Esophagus (tissue), 2 donors: ENCODE results near the gene TMEM181. TPM values are rescaled to one million over a fixed set of nuclear protein-coding genes. Genes with fewer than 3 reads are reported as not detected.
A peak's percentile ranks its signal among the peaks of the same experiment; 100 is the strongest.
"Not testable (repeated sequence)": the region's sequence is repeated elsewhere in the genome, so short reads cannot be mapped to it uniquely, and the experiment has no call there.

ENCODE experiments used
- H3K27ac ChIP-seq, 2 donors: one replicate each; pipeline ENCODE4 v1.5.1; 2013; ENCODE audit warnings: low read depth in 2 of 2, mild to moderate bottlenecking in 2 of 2, inconsistent platforms in 1 of 2, low read length in 1 of 2, moderate library complexity in 1 of 2
- H3K27me3 ChIP-seq, 2 donors: one replicate each; pipeline ENCODE4 v1.6.1; 2013; ENCODE audit warnings: low read length in 2 of 2, control low read depth in 1 of 2, mild to moderate bottlenecking in 1 of 2; ENCODE audit not compliant: insufficient read depth in 2 of 2, control insufficient read depth in 1 of 2
- H3K36me3 ChIP-seq, 2 donors: one replicate each; pipeline ENCODE4 v1.6.1; 2013; ENCODE audit warnings: low read length in 1 of 2; ENCODE audit not compliant: control insufficient read depth in 2 of 2, insufficient read depth in 2 of 2
- H3K4me1 ChIP-seq, 2 donors: one replicate each; pipeline ENCODE4 v1.6.1; 2013; ENCODE audit warnings: low read length in 1 of 2; ENCODE audit not compliant: control insufficient read depth in 2 of 2, insufficient read depth in 2 of 2
- H3K4me3 ChIP-seq, 2 donors: one replicate each; pipeline ENCODE4 v1.5.1; 2013; ENCODE audit warnings: low read length in 2 of 2, mild to moderate bottlenecking in 2 of 2, low read depth in 1 of 2, moderate library complexity in 1 of 2
- H3K9me3 ChIP-seq, 2 donors: one replicate each; pipeline ENCODE4 v1.6.1; 2013; ENCODE audit warnings: mild to moderate bottlenecking in 2 of 2, low read depth in 1 of 2, low read length in 1 of 2, moderate library complexity in 1 of 2; ENCODE audit not compliant: control insufficient read depth in 2 of 2, insufficient read depth in 1 of 2
- WGBS, 2 donors: extraction: QIAGEN DNeasy Blood & Tissue Kit; methylation state at CpG; one replicate each; pipeline ENCODE4 v1.1.7; 2013; 5-methylcytosine and 5-hydroxymethylcytosine counted together
- polyA plus RNA-seq, 2 donors: library from polyadenylated mRNA; stranded (reverse); fragments of 200-250 nt; gene quantifications; one replicate each; pipeline ENCODE4 v1.2.3, GENCODE V29; 2013
- donor health status: healthy with polysubstance abuse.
- donor health status: Bipolar disorder and iron deficiency.

TMEM181 gene
- polyA plus RNA-seq, 2 donors = 7.9 to 9.3 TPM

DNA sequence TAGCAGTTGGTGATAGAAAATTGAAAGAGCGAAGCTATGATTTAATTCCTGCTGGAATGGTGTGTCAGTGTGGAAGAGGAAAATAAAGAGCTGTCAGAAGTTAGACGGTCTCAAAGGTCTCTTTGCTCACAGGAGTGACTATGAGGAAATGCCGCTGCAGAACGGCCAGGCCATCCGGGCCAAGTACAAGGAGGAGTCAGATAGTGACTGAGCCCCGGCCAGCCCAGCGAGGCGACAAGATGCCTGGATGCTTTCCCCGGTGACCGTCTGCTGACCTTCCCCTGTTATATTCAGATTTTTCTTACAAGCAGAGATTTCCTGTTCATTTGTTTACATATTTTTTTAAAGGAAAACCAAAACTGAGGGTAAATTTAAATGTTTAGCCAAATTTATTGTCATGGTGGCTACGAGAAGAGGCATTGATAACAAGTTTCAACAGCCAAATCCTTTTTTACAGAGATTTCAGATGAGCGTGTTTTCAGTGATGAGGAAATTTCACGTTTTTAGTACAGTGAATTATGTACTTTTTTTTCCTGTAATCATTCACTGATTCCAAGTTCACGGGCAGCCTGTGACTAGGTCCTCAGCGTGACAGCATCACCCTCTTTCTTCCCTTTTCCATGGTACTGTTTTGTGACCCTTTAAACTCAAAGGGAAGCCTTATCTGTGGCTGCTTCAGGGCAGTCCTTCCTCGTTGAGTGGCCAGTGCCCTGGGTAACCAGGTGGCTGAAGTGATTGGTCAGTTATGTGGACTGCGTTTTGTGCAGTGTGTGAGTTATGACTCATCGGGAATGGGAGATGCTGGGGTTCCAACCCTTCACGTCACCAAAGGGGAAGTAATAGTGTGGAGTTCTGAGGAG is 72.0 kb downstream of the TMEM181 start:
- H3K27ac ChIP-seq = peak overlapping the region; percentile 74 to 80
- peak overlapping the region in 1 of 2 donors; percentile 4 for H3K4me3 ChIP-seq
- H3K36me3 ChIP-seq = peaks cover 0 to 21% of the 10 kb centered on the region in 2 donors
- peaks cover 0 to 8% of the 10 kb centered on the region in 2 donors for H3K4me1 ChIP-seq
- no peaks in the 10 kb centered on the region for H3K27me3 ChIP-seq
- 41 to 44% methylated on average over 19 of the region's 19 CpGs for WGBS, 2 donors
- H3K9me3 ChIP-seq = no peaks in the 10 kb centered on the region

DNA sequence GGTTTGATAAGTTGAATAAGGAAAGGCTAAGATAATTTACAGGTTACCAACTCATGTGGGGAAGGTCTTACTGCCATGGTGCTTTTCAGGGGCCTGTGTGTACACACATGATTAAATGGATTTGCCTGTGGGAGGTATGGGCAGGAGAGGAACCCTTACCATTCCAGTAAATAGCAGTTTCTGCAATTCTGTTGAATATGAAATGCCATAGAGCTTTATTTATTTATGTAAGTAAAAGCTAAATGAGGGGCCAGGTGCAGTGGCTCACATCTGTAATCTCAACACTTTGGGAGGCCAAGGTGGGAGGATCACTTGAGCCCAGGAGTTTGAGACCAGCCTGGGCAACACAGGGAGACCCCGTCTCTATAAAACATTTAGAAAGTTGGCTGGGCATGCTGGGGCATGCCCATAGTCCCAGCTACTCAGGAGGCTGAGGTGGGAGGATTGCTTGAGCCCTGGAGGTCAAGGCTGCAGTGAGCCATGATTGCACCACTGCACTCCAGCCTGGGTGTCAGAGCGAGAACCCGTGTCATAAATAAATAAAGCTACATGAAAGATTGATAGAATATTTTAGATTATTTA is 72.7 kb downstream of the TMEM181 start:
- not testable (repeated sequence) for H3K4me1 ChIP-seq, H3K9me3 ChIP-seq, H3K4me3 ChIP-seq, H3K27me3 ChIP-seq
- peaks cover 0 to 19% of the 10 kb centered on the region in 2 donors for H3K36me3 ChIP-seq
- H3K27ac ChIP-seq = peak overlapping the region; percentile 40 to 59
- 85 to 90% methylated on average over 3 of the region's 3 CpGs for WGBS, 2 donors

DNA sequence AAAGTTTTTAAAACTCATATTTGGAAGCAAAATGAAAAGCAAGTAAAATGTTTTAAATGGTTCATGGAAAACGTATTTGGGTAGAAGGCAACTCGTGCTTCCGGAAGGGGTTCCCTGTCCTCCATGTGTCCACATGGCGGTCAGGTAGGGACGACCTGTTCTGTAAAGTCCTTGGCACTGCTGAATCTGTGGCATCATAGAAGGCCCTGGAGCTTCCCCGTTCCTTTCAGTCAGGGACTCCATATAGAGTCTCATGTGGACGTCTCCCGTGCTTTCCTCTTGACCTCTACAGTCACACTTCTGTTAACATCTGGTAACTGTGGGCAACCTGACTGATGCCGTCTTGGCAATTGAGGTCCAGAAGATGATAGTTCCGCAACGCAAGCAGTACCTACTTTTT is 73.2 kb downstream of the TMEM181 start:
- no peak overlapping the region for H3K27ac ChIP-seq
- H3K4me3 ChIP-seq = no peak overlapping the region
- peaks cover 0 to 8% of the 10 kb centered on the region in 2 donors for H3K4me1 ChIP-seq
- 86 to 95% methylated on average over 11 of the region's 11 CpGs for WGBS, 2 donors
- H3K36me3 ChIP-seq = peaks cover 0 to 17% of the 10 kb centered on the region in 2 donors
- H3K9me3 ChIP-seq = no peaks in the 10 kb centered on the region
- H3K27me3 ChIP-seq = no peaks in the 10 kb centered on the region

DNA sequence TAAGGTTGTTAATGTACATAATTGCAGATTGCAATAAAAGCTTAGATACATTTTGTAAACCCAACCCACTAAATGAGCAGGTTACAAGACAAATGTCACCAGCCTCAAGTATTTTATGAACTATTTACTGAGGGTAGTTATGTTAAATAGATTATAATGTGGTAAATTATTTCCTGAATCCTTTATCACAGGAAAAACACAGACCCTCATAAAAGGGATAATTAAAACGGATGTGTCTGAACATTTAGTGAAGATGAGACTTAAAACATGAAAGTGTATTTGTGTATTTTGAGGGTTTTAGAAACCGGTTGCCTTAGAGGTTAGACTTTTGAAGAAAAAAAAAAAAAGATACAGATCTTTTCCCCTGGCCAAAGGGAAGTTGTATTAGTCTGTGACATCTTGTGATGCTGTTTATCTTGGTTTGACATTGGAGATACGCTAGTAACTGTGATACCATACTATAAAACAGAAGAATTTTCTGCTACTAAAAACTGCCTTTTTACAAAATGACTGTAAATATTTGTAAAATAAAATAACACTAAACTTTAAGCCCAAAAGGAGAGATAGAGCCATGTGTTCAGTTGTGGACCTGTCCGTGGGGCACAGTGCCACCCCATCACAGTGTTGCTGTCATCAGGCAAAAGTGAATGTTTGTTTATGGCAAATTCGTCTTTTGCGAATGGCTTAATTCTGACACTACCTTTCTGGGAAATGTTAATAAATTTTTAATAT is 75.0 kb downstream of the TMEM181 start:
- Histone ChIP-seq H3K27me3 (no peaks in the 10 kb centered on the region), H3K36me3 (peaks cover 0 to 11% of the 10 kb centered on the region in 2 donors), H3K9me3 (no peaks in the 10 kb centered on the region), H3K27ac (no peak overlapping the region), H3K4me1 (peaks cover 0 to 6% of the 10 kb centered on the region in 2 donors), H3K4me3 (no peak overlapping the region)
- 73 to 76% methylated on average over 6 of the region's 6 CpGs for WGBS, 2 donors

DNA sequence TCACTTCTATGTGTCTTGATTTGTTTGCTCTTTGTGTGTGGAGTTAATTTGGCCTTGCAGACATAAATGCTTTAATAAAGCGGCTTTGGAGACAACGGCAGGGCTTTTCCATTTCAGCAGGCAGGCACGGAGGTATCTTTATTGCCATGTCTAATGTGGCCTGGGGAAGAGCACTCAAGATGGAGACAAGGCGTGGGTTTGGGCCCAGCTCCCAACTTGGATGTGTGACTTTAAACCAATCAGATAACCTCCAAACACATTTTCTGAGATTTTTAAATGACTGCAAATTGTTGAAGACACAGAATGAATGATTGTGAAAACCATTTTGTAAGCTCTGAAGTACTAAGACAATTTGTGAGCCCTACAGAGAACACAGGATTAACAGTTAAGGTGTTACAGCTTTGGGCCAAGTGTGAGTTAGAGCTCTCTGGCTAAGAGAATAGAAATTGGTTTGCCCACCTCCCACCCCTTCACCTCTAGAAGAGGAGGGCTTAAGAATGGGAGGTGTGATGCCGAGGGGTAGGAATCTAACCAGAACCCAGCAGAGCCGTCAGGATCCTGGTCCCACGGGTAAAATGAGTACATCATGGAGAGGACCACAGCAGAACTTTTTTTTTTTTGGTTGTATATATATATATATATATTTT is 75.7 kb downstream of the TMEM181 start:
- 87 to 88% methylated on average over 7 of the region's 7 CpGs for WGBS, 2 donors
- Histone ChIP-seq H3K36me3 (peaks cover 0 to 14% of the 10 kb centered on the region in 2 donors), H3K9me3 (no peaks in the 10 kb centered on the region), H3K27me3 (no peaks in the 10 kb centered on the region), H3K4me3 (no peak overlapping the region), H3K4me1 (peaks cover 0 to 6% of the 10 kb centered on the region in 2 donors), H3K27ac (no peak overlapping the region)

DNA sequence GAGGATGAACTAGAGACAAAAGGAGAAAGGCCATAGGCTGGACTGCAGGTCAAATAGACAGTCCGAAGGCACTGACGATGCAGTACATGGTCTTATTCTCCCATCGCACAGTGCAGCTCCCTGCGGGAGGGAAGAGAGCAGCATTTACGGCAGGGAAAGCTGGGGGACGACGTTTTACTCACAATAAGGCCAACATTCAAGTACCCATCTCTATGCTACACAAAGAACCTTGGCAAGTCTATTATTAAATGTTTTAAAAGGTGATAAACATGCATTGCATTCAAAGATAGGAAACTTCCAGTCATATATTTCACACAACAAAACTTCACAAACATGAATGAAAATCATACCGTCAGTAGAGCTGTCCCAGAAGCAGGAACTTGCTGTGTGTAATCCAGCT is 76.9 kb downstream of the TMEM181 start:
- H3K4me3 ChIP-seq = no peak overlapping the region
- H3K27ac ChIP-seq = no peak overlapping the region
- H3K27me3 ChIP-seq = no peaks in the 10 kb centered on the region
- no peaks in the 10 kb centered on the region for H3K9me3 ChIP-seq
- H3K36me3 ChIP-seq = peaks cover 0 to 16% of the 10 kb centered on the region in 2 donors
- 92 to 94% methylated on average over 8 of the region's 8 CpGs for WGBS, 2 donors
- no peaks in the 10 kb centered on the region for H3K4me1 ChIP-seq

DNA sequence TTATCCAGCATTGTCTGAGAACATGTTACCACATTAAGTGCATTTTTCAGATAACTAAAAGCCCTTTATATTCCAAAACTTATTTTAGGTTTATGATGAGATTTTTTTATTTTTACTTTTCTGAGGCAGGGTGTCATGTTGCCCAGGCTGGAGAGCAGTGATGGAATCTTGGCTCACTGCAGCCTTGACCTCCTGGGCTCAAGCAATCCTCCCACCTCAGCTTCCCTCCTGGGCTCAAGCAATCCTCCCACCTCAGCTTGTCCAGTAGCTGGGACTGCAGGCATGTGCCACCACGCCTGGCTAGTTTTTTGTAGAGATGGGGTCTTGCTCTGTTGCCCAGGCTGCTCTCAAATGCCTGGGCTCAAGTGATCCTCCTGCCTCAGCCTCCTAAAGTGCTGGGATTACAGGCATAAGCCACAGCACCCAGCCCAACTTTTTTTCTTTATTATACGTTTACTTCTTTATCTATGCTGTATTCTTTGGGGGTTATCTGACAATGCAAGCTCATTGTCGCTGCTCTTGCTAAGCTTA is 78.5 kb downstream of the TMEM181 start:
- Histone ChIP-seq H3K27me3 (no peaks in the 10 kb centered on the region), H3K36me3 (peaks cover 0 to 16% of the 10 kb centered on the region in 2 donors), H3K9me3 (no peaks in the 10 kb centered on the region), H3K27ac (no peak overlapping the region), H3K4me3 (no peak overlapping the region), H3K4me1 (peaks cover 0 to 2% of the 10 kb centered on the region in 2 donors)
- 73 to 90% methylated on average over 3 of the region's 3 CpGs for WGBS, 2 donors

DNA sequence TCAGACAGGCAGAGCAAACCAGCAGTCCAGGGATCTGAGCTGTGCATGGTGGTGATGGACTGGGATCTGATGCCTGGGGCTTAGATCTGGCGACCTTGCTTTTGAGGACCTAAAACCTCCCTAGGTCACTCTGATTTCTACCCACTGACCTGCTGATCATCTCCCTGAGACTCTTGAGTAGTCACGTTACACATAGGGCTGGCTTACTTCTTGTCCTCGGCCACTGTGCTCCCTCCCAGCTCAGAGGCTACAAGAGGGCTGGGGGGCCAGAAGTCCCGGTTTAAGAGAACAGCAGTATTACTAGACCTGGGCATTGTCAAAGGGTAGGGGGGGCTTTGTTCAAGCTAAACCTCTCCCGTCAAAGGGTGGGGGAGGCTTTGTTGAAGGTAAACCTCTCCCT is 79.2 kb downstream of the TMEM181 start:
- Histone ChIP-seq H3K36me3 (peaks cover 0 to 16% of the 10 kb centered on the region in 2 donors), H3K9me3 (no peaks in the 10 kb centered on the region), H3K27ac (no peak overlapping the region), H3K4me1 (peaks cover 0 to 2% of the 10 kb centered on the region in 2 donors), H3K4me3 (no peak overlapping the region), H3K27me3 (no peaks in the 10 kb centered on the region)
- 88% methylated on average over 5 of the region's 5 CpGs for WGBS, 2 donors

DNA sequence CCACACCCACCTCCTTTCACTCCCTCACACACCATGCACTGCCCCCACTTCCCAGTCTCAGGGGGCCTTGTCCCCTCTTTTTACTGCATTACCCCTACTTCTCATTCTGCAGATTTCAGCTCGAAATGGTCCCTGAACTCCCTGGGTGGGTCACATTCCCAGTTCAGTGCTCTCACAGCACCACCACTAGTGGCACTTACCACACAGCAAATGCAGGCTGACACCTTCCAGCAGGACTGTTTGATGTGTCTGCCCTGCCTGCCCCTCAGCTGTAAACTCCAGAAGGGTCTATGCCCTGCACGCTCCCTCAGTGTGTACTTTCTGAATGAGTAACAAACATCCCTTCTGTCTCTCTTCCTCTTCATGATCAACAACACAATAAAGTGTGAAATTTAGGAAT is 80.6 kb downstream of the TMEM181 start:
- no peak overlapping the region for H3K27ac ChIP-seq
- 88 to 91% methylated on average over 2 of the region's 2 CpGs for WGBS, 2 donors

More for the DNA sequence above, 80.6 kb downstream of the TMEM181 start:
- peaks cover 0 to 2% of the 10 kb centered on the region in 2 donors for H3K4me1 ChIP-seq
- no peak overlapping the region for H3K4me3 ChIP-seq
- no peaks in the 10 kb centered on the region for H3K27me3 ChIP-seq
- H3K36me3 ChIP-seq = peaks cover 0 to 16% of the 10 kb centered on the region in 2 donors
- no peaks in the 10 kb centered on the region for H3K9me3 ChIP-seq
